Tongue (tissue), 2 donors: ENCODE data around the gene CMTM7. TPM values are rescaled to one million over a fixed set of nuclear protein-coding genes. Genes with fewer than 3 reads are reported as not detected.

ENCODE experiments used
- DNase-seq: peaks from one replicate; pipeline ENCODE4 v3.0.0-alpha.2; 2015
- total RNA-seq: library from RNA; depleted of rRNA; stranded (reverse); fragments of >200 nt; gene quantifications from one replicate; pipeline ENCODE4 v1.2.3, GENCODE V29; 2014

CMTM7 gene
- 6.3 TPM for total RNA-seq

- peak; percentile 69 for DNase-seq
These were observed at the start of gene CMTM7 for GRCh38 chr3:32391643-32392535. CMTM7 (plus strand) TSS chr3:32391853; CDS start chr3:32391907, 54 bp downstream.

GRCh38 chr3:32347343-32348125 lies 44.1 kb upstream of the CMTM7 start:
- peak; percentile 37 for DNase-seq

- no peak for DNase-seq
These were observed 42.5 kb upstream of the CMTM7 start for GRCh38 chr3:32349184-32349583.

GRCh38 chr3:32352563-32352962 lies 39.1 kb upstream of the CMTM7 start:
- DNase-seq: no peak

GRCh38 chr3:32353351-32353750 lies 38.3 kb upstream of the CMTM7 start:
- DNase-seq: no peak

GRCh38 chr3:32354362-32354778 lies 37.3 kb upstream of the CMTM7 start:
- peak; percentile 61 for DNase-seq

- no peak for DNase-seq
These were observed 35.8 kb upstream of the CMTM7 start for GRCh38 chr3:32355751-32356291.

GRCh38 chr3:32359766-32360492 lies 31.7 kb upstream of the CMTM7 start:
- no peak for DNase-seq

GRCh38 chr3:32360493-32360827 lies 31.2 kb upstream of the CMTM7 start:
- no peak for DNase-seq

- no peak for DNase-seq
These were observed 24.8 kb upstream of the CMTM7 start for GRCh38 chr3:32366638-32367397.

- no peak for DNase-seq
These were observed 24.2 kb upstream of the CMTM7 start for GRCh38 chr3:32367442-32367841.

- no peak for DNase-seq
These were observed 20.0 kb upstream of the CMTM7 start for GRCh38 chr3:32371461-32372212.

- no peak for DNase-seq
These were observed 19.5 kb upstream of the CMTM7 start for GRCh38 chr3:32372213-32372490.

GRCh38 chr3:32373276-32373675 lies 18.4 kb upstream of the CMTM7 start:
- no peak for DNase-seq

GRCh38 chr3:32373844-32374243 lies 17.8 kb upstream of the CMTM7 start:
- DNase-seq: no peak

GRCh38 chr3:32374788-32375595 lies 16.7 kb upstream of the CMTM7 start:
- peak; percentile 89 for DNase-seq

GRCh38 chr3:32375596-32375930 lies 16.1 kb upstream of the CMTM7 start:
- no peak for DNase-seq

GRCh38 chr3:32376115-32376514 lies 15.5 kb upstream of the CMTM7 start:
- DNase-seq: no peak

GRCh38 chr3:32379831-32380500 lies 11.7 kb upstream of the CMTM7 start:
- no peak for DNase-seq

GRCh38 chr3:32381922-32382321 lies 9.7 kb upstream of the CMTM7 start:
- DNase-seq: no peak
